ENCODE measurements around the gene ADCY1.

- no peak for TF ChIP-seq CTCF (conservative IDR thresholded peaks at IDR 0.05 in 1 of 2, IDR thresholded peaks at IDR 0.05 in 1 of 2; ENCODE audit: low read depth in 1 of 2, low read length in 2 of 2)
- TF ChIP-seq EZH2 (IDR thresholded peaks at IDR 0.05; ENCODE audit: low read length, missing control alignments), result no peak
Measured at GRCh38 chr7:45653209-45653907, 79.2 kb downstream of the ADCY1 start.
